GM18520 (cell line): ENCODE data around the gene MECR.

ENCODE experiments used
- ATAC-seq: cut with Tn5 transposase; IDR thresholded peaks from one replicate; pipeline ENCODE4 v1.9.1; 2021; ENCODE audit not compliant: unreplicated experiment

MECR gene

GRCh38 chr1:29256394-29256793 is 25.7 kb upstream of the MECR start:
- ATAC-seq = no peak

DNA sequence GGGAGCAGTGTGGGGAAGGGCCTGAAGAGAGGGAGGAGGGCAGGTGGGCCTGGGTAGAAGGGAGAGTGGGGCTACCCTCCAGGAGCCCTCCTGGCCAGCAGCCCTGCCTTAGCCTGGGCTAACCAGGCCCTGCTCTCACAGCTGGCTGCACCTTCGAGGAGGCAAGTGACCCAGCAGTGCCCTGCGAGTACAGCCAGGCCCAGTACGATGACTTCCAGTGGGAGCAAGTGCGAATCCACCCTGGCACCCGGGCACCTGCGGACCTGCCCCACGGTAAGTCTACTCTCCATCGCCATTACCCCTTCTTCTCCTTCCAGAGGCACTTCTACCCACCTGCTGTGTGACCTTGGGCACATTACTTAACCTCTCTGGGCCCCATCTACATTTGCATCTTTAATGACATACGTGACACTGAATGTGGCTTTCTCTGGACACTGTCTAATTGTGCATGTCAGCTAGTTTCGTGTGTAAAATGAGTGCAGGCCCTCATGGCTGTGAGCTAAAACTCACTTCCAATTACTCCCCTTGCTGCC is 24.5 kb upstream of the MECR start:
- no peak for ATAC-seq

GRCh38 chr1:29254346-29254745 is 23.6 kb upstream of the MECR start:
- no peak for ATAC-seq

GRCh38 chr1:29253180-29253579 is 22.4 kb upstream of the MECR start:
- no peak for ATAC-seq

DNA sequence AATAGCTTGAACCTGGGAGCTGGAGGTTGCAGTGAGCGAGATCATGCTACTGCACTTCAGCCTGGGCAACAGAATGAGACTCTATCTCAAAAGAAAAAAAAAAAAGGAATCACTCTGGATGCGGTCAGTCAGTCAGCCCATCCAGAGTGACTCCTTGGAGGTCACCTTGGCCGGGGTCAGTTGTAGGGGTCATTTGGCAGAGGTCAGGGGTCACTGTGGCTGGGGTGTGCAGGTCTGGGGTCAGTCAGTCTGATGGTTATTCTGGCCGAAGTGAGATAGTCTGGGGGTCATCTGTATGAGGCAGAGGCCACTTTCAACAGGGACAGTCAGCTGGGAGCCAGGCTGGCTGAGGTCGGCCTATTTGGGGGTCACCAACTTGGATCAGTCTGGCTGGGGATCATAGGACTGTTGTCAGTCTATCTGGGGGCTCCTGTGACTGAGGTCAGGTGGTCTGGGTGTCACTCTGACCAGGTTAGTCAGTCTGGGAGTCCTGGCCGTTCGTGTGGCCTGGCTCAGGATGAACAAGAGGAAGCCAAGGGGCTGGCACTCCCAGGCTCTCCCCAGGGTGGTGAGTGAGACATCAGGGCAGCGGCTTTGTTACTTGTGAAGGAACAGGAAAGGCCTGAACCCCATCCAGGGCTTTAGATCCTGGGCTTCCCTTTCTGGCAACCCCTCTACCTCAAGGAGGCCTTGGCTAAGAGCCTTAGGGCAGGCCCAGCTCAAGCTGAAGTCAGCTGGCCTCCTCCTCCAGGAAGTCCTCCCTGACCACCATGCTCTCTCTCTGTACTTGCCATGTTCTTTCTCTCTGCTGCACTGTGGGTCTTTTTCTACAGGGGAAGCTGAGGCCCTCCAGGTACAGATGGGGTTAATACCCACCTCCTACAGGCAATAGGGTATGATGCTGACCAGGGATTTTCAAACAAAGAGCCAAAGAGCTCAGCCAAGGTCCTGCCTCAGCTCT is 20.7 kb upstream of the MECR start:
- ATAC-seq = no peak

DNA sequence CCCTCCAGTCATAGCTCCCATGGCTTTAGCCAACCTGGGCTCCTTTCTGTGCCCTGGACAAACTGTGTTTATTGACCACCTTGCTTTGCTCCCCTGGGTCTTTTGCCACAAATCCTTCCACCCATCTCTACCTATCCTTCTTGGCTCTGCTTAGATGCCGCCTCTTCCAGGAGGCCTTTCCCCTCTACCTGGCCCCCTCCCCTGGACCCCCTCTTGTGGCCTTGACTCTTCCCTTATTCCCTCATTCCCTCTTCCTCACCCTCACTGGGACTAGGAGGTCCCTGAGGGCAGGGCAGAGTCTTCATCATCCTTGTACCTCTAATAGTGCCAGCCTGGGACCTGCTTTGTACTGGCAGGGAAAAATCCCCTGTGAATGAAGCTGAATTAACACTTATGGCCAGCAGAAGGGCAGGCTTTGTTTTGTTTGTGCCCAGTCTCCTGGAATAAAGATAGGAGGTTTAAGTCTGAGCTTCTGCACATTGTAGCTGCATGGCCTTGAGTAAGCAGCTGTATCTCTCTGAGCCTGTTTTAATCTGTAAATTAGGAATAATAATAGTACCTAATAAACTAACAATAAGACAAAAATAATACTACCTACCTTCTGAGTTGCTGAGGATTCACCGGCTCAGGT is 19.3 kb upstream of the MECR start:
- no peak for ATAC-seq

GRCh38 chr1:29249170-29249691 is 18.5 kb upstream of the MECR start:
- ATAC-seq = no peak

DNA sequence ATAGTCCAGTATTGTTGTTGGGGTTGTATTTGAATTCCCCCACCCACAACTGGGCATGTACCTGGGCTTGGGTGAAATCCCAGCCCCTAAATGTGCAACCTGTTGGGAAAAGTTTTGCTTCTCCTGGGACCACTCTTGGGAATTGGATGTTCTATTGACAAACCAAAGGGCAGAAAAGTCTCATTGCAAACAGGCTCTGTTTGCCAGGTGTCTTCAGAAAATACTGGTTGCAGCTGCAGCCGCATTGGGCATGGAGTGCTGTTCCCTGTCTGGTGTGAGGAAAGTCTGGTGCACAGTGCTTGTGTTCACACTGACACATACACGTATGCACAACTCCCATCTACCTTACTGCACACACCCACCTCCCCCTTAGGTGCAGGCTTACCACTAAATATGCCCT is 17.7 kb upstream of the MECR start:
- ATAC-seq = no peak

- ATAC-seq = no peak
Observed at GRCh38 chr1:29247571-29248273, 17.0 kb upstream of the MECR start.

DNA sequence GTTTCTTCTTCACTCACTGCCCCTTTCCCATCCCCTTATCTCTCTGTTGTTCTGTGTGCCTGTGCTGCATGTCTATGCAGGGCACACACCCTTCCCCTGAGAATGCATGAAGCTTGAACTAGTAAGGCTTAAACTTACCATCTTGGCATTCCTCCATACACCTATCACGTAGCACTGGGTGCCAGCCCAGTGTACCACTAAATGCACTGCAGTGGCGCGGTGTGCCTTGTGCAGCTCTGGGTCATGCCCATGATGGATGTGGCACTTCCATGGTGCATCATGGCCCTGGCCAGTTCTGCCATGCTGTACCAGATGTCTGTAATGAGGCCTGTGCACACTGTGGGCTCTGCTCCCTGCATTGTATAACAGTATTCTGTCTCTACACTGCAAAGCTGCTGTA is 16.3 kb upstream of the MECR start:
- no peak for ATAC-seq

DNA sequence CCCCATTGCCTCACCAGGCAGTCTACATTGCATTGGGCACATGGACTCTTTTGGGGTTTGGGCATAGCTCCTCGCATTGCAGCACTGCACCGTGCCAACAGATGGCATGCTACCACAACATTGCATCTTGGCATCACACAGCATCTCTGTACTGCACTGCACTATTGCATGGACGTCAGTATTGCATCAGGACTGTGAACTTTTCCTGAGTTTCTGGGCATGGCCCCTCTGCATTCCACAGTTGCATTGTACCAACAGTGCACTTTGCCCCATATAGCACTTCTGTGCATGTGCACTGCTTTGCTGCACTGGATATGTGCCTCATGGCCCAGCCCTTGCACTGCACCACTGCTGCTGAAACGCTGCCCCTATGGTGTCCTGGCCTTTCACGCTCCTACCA is 15.1 kb upstream of the MECR start:
- no peak for ATAC-seq

DNA sequence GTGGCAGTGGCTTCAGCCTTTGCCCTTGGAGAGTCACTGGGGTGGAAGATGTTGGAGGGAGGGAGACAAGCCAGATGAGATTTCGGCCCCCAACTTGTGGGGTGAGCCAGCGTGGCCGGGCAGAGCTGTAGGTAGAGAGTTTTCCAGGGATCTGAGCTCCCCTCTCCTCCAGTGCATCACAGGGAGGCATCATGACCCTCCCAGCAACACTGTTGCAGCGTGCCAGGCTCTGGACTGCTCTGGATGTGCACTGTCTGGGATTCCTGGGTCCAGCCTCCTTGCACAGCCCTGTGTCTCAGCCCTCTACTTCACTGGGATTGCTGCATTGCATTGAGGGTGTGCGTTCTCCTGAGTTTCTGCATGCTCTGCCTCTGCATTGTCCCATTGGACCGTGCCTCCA is 14.5 kb upstream of the MECR start:
- ATAC-seq = no peak

- no peak for ATAC-seq
Observed at GRCh38 chr1:29243871-29244200, 13.1 kb upstream of the MECR start.

DNA sequence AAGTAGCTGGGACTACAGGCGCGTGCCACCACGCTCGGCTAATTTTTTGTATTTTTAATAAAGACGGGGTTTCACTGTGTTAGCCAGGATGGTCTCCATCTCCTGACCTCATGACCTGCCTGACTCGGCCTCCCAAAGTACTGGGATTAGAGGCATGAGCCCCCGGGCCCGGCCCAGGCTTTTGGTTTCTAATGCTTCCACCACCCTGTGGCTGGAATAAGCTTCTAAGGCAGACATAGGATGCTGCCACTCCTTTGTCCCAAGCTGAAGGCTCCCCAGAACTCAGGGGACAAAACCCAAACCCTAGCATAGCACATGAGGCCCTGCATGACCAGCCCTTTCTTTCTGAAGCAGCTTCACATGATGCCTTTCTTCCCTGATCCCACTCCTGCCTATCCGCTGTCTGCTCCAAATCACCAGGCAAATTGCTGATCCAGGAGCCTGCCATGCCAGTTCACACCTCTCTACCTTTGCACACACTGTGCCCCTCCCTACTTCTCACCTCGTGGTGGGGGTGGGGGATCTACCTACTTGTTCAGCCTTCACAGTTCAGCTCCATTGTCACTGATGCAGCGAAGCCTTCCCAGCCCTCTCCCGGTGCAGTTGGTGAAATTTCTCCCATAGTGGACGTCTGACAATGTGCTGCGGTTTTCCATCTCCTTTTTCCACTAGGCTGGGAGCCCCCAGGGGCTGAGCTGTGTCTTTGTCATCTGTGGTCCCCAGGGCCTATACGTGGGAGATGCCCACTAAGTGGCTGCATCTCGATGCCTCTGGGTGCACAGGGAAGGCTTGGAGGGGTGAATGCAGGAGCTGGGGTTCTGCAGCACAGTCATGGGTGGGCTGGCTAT is 12.5 kb upstream of the MECR start:
- no peak for ATAC-seq

- no peak for ATAC-seq
Observed at GRCh38 chr1:29240986-29241385, 10.3 kb upstream of the MECR start.

DNA sequence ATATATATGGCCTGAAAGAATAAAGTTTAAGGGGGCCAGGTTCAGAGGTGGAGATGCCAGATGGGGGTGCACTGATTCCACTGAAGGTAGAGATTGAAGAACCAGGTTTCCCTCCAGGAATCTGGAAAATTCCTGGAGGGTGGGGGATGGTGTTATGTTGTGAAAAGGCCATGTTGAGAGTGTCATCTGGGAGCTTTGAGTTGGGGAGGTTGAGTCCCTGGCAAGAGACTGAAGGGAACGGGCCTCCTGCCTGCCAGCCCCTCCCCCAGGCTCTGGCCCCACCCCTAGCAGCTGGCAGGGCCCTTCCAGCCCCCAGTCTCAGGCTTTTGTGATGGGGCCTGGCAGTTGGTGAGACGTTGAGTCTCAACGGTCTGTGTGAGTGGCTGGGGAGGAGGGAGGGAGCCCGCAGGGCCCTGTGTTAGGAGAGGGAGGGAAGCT is 9.7 kb upstream of the MECR start:
- ATAC-seq = no peak

DNA sequence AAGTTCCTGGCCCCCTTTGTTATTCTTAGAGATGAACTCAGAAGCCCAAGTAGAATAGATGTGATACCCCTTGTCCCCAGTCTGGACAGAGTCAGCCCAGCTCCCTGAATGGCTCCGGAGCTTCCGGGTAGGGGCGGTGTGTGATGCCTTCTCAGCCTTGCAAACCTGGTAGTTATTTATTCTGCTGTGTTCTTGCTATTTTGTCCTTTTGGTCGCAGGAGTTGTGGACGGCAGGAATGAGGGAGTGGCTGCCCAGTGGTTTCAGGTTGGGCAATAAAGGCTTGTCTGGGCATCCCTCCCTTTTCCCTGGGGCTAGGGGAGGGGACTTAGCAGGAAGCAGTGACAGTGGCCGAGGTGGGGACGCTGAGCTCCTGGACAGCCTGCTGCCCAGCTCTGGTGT is 8.4 kb upstream of the MECR start:
- ATAC-seq = no peak

- no peak for ATAC-seq
Observed at GRCh38 chr1:29238620-29239002, 7.9 kb upstream of the MECR start.

GRCh38 chr1:29237852-29238619 is 7.3 kb upstream of the MECR start:
- ATAC-seq = no peak
